Thoracic aorta (tissue), 2 donors: ENCODE measurements around the gene MCFD2. TPM values are rescaled to one million over a fixed set of nuclear protein-coding genes. Genes with fewer than 3 reads are reported as not detected.

Source experiments
- ATAC-seq: fragments of 150-250 bp; one replicate; pipeline ENCODE4 v1.8.0; 2017; ENCODE audit warnings: low read depth; ENCODE audit not compliant: insufficient number of reproducible peaks, low FRiP score
- DNase-seq: peaks from one replicate; pipeline ENCODE4 v3.0.0-alpha.2; 2020; ENCODE audit warnings: low spot score
- H3K27ac ChIP-seq, 2 donors: fragments of 200-600 bp; sonication (generic); 1 replicate in 1 of 2; 2 replicates in 1 of 2; pipeline ENCODE4 v1.5.1; 2016; ENCODE audit warnings: mild to moderate bottlenecking in 2 of 2, moderate library complexity in 2 of 2
- H3K27me3 ChIP-seq: fragments of 200-600 bp; sonication (generic); replicated peaks from 2 replicates; pipeline ENCODE4 v1.6.0; 2016; ENCODE audit warnings: mild to moderate bottlenecking; ENCODE audit not compliant: insufficient read depth
- H3K36me3 ChIP-seq: fragments of 200-600 bp; sonication (generic); one replicate; pipeline ENCODE4 v1.5.1; 2016
- H3K4me1 ChIP-seq, 2 donors: fragments of 200-600 bp; sonication (generic); 1 replicate in 1 of 2; 2 replicates in 1 of 2; pipeline versions ENCODE4 v1.5.1 to v1.6.0; 2016; ENCODE audit warnings: low read depth in 2 of 2, mild to moderate bottlenecking in 1 of 2; ENCODE audit not compliant: control insufficient read depth in 1 of 2
- H3K4me3 ChIP-seq: fragments of 200-600 bp; sonication (generic); 2 replicates; pipeline ENCODE4 v1.5.1; 2016; ENCODE audit warnings: mild to moderate bottlenecking
- H3K9me3 ChIP-seq: fragments of 200-600 bp; sonication (generic); 2 replicates; pipeline ENCODE4 v1.5.1; 2016
- total RNA-seq, 2 donors: library from RNA; depleted of rRNA; stranded (reverse); fragments of >200 nt; gene quantifications; one replicate each; pipeline versions ENCODE4 v1.1.0 to v1.2.3, GENCODE V29; 2016
- TF ChIP-seq, protein P1 (sequence below): fragments of 200-600 bp; sonication (generic); IDR thresholded peaks from one replicate; pipeline ENCODE4 v1.5.1; 2019; ENCODE audit warnings: antibody characterized with exemption

MCFD2 gene
- total RNA-seq, 2 donors from 2014 or later: 79.9 to 127 TPM

DNA sequence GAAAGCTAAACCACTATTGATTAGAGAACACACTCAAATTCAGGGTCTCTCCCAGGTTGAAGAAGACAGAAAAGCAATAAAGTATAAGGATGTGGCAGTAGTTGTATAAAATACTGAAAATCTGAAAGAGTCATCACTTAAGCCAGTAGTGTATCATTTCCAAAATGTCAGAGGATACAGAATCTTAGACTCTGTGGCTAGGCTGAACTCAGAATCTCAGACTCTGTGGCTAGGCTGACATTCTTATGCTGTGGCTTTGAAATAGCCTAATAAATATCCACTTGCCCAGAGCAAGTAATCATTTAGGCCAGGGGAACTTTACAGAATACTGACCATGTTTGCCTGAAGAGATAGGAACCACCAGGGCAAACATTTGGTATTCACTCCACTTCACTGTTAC, 13.1 kb downstream of the MCFD2 start:
- Histone ChIP-seq H3K4me1 (no peaks in the 10 kb centered on the region), H3K9me3 (no peaks in the 10 kb centered on the region), H3K36me3 (peaks cover 24% of the 10 kb centered on the region), H3K27ac (no peak overlapping the region), H3K4me3 (no peak overlapping the region), H3K27me3 (no peaks in the 10 kb centered on the region)
- ATAC-seq (no peak), DNase-seq (no peak)
- TF ChIP-seq, protein P1, sequence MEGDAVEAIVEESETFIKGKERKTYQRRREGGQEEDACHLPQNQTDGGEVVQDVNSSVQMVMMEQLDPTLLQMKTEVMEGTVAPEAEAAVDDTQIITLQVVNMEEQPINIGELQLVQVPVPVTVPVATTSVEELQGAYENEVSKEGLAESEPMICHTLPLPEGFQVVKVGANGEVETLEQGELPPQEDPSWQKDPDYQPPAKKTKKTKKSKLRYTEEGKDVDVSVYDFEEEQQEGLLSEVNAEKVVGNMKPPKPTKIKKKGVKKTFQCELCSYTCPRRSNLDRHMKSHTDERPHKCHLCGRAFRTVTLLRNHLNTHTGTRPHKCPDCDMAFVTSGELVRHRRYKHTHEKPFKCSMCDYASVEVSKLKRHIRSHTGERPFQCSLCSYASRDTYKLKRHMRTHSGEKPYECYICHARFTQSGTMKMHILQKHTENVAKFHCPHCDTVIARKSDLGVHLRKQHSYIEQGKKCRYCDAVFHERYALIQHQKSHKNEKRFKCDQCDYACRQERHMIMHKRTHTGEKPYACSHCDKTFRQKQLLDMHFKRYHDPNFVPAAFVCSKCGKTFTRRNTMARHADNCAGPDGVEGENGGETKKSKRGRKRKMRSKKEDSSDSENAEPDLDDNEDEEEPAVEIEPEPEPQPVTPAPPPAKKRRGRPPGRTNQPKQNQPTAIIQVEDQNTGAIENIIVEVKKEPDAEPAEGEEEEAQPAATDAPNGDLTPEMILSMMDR: no peak

DNA sequence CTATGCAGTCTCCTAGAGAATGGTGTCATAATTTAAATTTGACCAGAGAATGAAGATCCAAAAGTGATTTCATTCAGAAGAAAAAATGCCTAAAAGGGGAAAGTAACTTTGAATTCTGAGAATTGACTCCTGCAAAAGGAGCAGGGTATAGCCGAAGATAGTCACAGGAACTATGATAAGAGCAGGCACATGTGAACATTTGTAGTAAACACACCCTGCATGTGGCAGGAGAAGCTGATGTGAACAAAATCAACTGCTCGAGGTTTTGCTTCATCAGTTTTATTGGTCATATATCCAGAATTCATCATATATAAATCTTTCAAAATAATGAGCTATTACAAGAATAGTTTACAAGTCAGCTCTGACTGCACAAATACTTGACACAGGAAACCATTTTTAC, 14.0 kb downstream of the MCFD2 start:
- Histone ChIP-seq H3K27ac (no peak overlapping the region), H3K36me3 (peaks cover 16% of the 10 kb centered on the region), H3K4me3 (no peak overlapping the region), H3K9me3 (no peaks in the 10 kb centered on the region), H3K4me1 (no peaks in the 10 kb centered on the region), H3K27me3 (no peaks in the 10 kb centered on the region)
- TF ChIP-seq, protein P1: no peak
- ATAC-seq (no peak), DNase-seq (no peak)

DNA sequence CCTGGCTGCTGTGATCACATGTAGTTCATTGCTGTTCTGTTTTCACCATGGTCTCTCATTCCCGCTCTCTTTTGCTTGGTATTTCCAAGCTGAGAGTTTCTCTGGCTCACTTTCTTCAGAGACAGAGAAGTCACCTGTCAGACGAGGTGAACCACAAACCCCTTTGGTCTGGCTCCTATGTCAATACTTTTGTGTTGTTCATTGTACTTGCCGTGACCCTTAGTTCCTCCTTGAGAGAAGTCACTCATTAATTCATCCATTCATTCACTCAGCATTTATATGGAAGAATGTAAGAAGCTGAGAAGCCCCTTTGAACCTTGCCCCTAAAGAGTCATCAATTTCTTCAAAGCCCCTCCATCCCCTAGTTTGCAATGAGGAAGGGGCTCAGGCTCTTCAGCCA, 15.2 kb downstream of the MCFD2 start:
- Histone ChIP-seq H3K27me3 (no peaks in the 10 kb centered on the region), H3K36me3 (peaks cover 14% of the 10 kb centered on the region), H3K4me1 (no peaks in the 10 kb centered on the region), H3K27ac (no peak overlapping the region), H3K4me3 (no peak overlapping the region), H3K9me3 (no peaks in the 10 kb centered on the region)
- ATAC-seq: no peak
- TF ChIP-seq, protein P1: no peak
- DNase-seq: no peak

DNA sequence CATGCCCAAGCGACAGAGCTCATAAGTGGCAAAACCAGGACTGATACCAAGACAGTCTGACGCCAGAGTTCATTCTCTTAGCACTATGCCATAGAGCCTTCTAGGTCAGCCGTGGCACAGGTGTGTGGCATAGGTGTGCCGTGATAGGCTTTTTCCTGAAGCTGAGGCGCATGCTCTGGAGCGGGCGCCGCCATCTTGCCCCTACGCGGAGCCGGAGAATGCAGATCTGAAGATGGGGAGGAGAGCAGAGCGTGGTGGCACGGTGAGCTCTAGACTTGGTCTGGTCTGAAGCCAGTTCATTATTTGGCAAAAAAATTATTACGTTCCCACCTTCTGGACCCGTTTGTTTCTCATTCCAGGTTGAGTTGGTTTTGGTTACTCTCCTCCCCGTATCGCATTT, 16.6 kb downstream of the MCFD2 start:
- Histone ChIP-seq H3K4me1 (no peaks in the 10 kb centered on the region), H3K36me3 (peaks cover 2% of the 10 kb centered on the region), H3K27me3 (no peaks in the 10 kb centered on the region), H3K4me3 (no peak overlapping the region), H3K9me3 (no peaks in the 10 kb centered on the region), H3K27ac (no peak overlapping the region)
- no peak for DNase-seq
- no peak for ATAC-seq
- TF ChIP-seq, protein P1: no peak

DNA sequence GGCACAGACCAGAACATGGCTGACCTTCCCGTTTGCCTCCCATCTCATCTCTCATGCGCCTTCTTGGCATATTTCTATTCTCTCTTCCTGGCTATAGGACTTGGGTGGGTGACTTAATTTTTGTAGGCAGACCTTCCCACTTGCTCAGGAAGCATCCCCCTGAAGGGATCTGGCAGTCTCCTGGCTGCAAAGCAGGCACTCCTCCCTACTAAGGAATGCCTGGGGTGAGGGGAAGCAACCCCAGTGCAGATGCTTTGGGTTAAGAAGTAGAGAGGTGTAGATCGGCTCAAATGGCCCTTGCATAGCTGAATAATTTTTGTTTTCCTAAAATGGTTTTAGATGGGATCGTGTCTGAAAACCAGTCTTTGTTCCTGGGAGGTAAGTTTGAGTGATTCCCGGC, 17.6 kb downstream of the MCFD2 start:
- Histone ChIP-seq H3K4me1 (no peaks in the 10 kb centered on the region), H3K9me3 (no peaks in the 10 kb centered on the region), H3K36me3 (no peaks in the 10 kb centered on the region), H3K27ac (no peak overlapping the region), H3K4me3 (no peak overlapping the region), H3K27me3 (no peaks in the 10 kb centered on the region)
- DNase-seq (no peak), ATAC-seq (no peak)
- TF ChIP-seq, protein P1: no peak
